ENCODE measurements around the gene FAM78B. TPM values are rescaled to one million over a fixed set of nuclear protein-coding genes. Genes with fewer than 3 reads are reported as not detected.

Gene FAM78B
- total RNA-seq, 2 donors from 2014 or later = 2.9 to 14.5 TPM

DNA sequence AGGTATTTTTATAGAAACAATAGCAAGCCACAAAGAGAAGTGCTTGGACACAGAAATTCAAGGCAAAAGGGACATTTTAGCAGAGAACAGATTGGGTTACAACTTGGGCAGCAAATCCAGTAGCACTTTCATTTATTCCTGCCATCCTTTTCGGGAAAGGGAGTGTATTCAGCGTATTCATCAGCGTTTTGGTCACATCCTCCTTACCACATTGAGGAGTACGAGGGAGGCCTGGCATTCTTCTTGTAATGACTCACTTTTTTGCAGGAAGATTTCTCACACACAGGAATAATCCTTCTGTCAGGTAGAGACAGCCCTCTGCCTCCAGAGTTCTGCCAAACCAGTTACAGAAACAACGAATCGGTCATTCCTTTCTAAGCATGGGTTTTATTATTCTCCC, 18.1 kb upstream of the FAM78B start:
- Histone ChIP-seq H3K9me3 (no peaks in the 10 kb centered on the region), H3K4me3 (no peak overlapping the region)
- TF ChIP-seq, protein P1, sequence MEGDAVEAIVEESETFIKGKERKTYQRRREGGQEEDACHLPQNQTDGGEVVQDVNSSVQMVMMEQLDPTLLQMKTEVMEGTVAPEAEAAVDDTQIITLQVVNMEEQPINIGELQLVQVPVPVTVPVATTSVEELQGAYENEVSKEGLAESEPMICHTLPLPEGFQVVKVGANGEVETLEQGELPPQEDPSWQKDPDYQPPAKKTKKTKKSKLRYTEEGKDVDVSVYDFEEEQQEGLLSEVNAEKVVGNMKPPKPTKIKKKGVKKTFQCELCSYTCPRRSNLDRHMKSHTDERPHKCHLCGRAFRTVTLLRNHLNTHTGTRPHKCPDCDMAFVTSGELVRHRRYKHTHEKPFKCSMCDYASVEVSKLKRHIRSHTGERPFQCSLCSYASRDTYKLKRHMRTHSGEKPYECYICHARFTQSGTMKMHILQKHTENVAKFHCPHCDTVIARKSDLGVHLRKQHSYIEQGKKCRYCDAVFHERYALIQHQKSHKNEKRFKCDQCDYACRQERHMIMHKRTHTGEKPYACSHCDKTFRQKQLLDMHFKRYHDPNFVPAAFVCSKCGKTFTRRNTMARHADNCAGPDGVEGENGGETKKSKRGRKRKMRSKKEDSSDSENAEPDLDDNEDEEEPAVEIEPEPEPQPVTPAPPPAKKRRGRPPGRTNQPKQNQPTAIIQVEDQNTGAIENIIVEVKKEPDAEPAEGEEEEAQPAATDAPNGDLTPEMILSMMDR (IDR thresholded peaks at IDR 0.05) = no peak
- no peak for TF ChIP-seq POLR2A (IDR thresholded peaks at IDR 0.05)

DNA sequence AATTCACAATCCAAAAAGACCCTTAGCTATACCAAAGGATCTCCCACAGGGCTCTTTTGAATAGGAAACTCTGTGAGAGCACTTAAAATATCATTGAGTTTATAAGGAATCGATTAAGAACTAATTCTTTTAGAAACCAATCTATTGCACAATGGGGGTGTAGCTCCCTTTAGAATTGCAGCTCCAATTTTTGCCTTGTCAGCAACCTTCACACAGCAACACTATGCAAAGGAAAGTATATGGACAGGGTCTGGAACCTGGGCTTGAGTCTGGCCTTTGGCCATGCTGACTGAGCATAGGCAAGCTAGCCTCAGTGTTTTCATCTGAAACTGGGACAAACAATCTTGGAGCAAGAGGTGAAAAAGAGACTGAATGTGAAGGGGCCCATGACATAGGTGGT, 17.2 kb upstream of the FAM78B start:
- no peaks in the 10 kb centered on the region for H3K9me3 ChIP-seq
- no peaks in the 10 kb centered on the region for H3K36me3 ChIP-seq (replicated peaks in 1 of 2; ENCODE audit: insufficient read depth in 1 of 2, low read depth in 2 of 2)
- intact Hi-C loops (cut with DNase I) = no loop called here
- 40 to 67% methylated on average over 1 of the region's 1 CpG for WGBS, 2 donors
- no peaks in the 10 kb centered on the region for H3K4me1 ChIP-seq
- H3K27ac ChIP-seq = no peak overlapping the region
- ATAC-seq = no peak
- no peaks in the 10 kb centered on the region for H3K27me3 ChIP-seq
- H3K4me3 ChIP-seq = no peak overlapping the region
- TF ChIP-seq POLR2A (IDR thresholded peaks at IDR 0.05) = no peak
- TF ChIP-seq, protein P1 (IDR thresholded peaks at IDR 0.05) = no peak
- DNase-seq = no peak

More for the DNA sequence above, 18.1 kb upstream of the FAM78B start:
- no peaks in the 10 kb centered on the region for H3K27me3 ChIP-seq
- intact Hi-C loops (cut with DNase I) = no loop called here
- H3K4me1 ChIP-seq = no peaks in the 10 kb centered on the region
- no peak for DNase-seq
- no peaks in the 10 kb centered on the region for H3K36me3 ChIP-seq (replicated peaks in 1 of 2; ENCODE audit: insufficient read depth in 1 of 2, low read depth in 2 of 2)
- 58 to 60% methylated on average over 6 of the region's 6 CpGs for WGBS, 2 donors
- H3K27ac ChIP-seq = no peak overlapping the region
- no peak for ATAC-seq

DNA sequence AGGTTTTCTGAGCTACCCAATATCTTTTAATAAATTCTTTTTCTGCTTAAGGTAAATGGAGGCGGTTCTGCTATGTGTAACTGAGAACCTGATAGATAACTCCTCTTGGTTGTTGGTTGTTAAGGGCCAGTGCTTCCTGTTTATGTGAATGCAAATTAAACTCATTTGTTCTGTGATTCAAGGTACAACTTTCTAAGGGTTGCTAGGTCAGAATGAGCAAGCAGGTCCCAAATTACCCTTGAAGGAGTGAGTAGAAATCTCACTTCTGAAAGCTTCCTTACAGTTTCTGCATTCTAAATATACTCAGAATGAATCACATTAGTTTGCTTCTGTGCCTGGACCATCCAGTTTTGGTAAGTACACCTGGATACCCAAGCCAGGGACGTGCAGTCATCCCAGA, 15.5 kb upstream of the FAM78B start:
- Histone ChIP-seq H3K36me3 (replicated peaks in 1 of 2; ENCODE audit: insufficient read depth in 1 of 2, low read depth in 2 of 2) (no peaks in the 10 kb centered on the region), H3K4me1 (no peaks in the 10 kb centered on the region), H3K27ac (no peak overlapping the region), H3K27me3 (no peaks in the 10 kb centered on the region), H3K9me3 (no peaks in the 10 kb centered on the region), H3K4me3 (no peak overlapping the region)
- intact Hi-C loops (cut with DNase I) = no loop called here
- ATAC-seq (no peak), DNase-seq (no peak)
- TF ChIP-seq POLR2A (IDR thresholded peaks at IDR 0.05) = no peak
- 53 to 62% methylated on average over 2 of the region's 2 CpGs for WGBS, 2 donors

DNA sequence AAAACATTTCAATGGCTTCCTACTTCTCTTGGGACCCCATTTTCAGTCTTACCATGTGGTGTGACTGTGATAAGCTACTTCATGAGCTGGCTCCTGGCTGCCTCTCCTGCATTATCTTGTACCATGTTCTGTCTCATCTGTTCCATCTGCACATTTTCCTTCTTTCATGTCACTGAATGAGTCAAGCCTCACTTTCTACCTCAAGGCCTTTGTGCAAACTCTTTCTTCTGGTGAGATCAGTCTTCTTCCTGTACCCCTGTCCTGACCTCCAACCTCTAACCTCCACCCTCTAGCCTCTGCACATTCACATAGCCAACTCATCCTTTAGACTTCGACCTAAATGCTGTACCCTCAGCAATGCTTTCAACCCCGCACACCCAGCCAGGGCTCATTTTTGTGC, 9.6 kb upstream of the FAM78B start:
- Histone ChIP-seq H3K4me1 (no peaks in the 10 kb centered on the region), H3K27me3 (no peaks in the 10 kb centered on the region), H3K9me3 (no peaks in the 10 kb centered on the region), H3K36me3 (replicated peaks in 1 of 2; ENCODE audit: insufficient read depth in 1 of 2, low read depth in 2 of 2) (no peaks in the 10 kb centered on the region), H3K27ac (no peak overlapping the region), H3K4me3 (no peak overlapping the region)
- ATAC-seq (no peak), DNase-seq (no peak)
- intact Hi-C loops (cut with DNase I) = no loop called here
- 86 to 88% methylated on average over 2 of the region's 2 CpGs for WGBS, 2 donors
- TF ChIP-seq, protein P1 (IDR thresholded peaks at IDR 0.05) = no peak
- TF ChIP-seq POLR2A (IDR thresholded peaks at IDR 0.05) = no peak

DNA sequence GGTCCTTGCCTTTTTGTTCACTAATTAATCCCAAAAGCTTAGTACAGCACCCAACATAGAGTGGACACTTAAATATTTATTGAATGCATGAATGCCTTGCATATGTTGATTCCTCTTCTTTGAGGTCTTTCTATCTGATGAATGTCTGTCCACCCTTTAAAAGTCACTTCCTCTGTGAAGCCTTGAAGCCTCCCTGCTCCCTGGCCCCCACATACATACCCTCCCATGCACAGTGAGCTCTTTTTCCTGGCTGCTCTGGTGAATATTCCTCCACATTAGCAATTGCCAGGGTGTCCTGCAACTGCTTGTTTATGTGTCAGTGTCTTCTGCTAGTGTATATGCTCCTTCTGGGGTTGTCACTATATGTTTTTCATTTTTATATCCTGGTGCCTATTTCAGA, 8.2 kb upstream of the FAM78B start:
- no peak overlapping the region for H3K27ac ChIP-seq
- TF ChIP-seq, protein P1 (IDR thresholded peaks at IDR 0.05) = no peak
- no peak for TF ChIP-seq POLR2A (IDR thresholded peaks at IDR 0.05)
- no peak overlapping the region for H3K4me3 ChIP-seq
- H3K4me1 ChIP-seq = no peaks in the 10 kb centered on the region
- DNase-seq (no peak), ATAC-seq (no peak)
- intact Hi-C loops (cut with DNase I) = no loop called here
- no peaks in the 10 kb centered on the region for H3K36me3 ChIP-seq (replicated peaks in 1 of 2; ENCODE audit: insufficient read depth in 1 of 2, low read depth in 2 of 2)
- no peaks in the 10 kb centered on the region for H3K9me3 ChIP-seq
- no peaks in the 10 kb centered on the region for H3K27me3 ChIP-seq
